Measurements from ENCODE around the gene SULT2A1. TPM values are rescaled to one million over a fixed set of nuclear protein-coding genes. Genes with fewer than 3 reads are reported as not detected.

SULT2A1 gene
- total and polyA plus RNA-seq, 7 experiments from 2014 or later = not detected

GRCh38 chr19:47854459-47854858, 31.7 kb downstream of the SULT2A1 start:
- ChIA-PET POLR2A (no interaction called here), CTCF (interaction anchor here (0.6 to 0.8 kb wide), 2 partner anchors 118 to 418 kb away, joined by 3 read pairs; no protein-coding TSS in a partner anchor)
- H3K4me3 Mint-ChIP-seq = peak overlapping the region in 1 of 10 donors; percentile 35
- H3K36me3 Mint-ChIP-seq = peaks cover 0 to 1% (median 0%) of the 10 kb centered on the region in 5 donors
- peaks cover 21 to 36% (median 22%) of the 10 kb centered on the region in 5 donors for H3K27me3 Mint-ChIP-seq
- H3K4me3 ChIP-seq (ENCODE audit: low read length) = no peak overlapping the region
- H3K36me3 ChIP-seq (ENCODE audit: control insufficient read depth in 2 of 3, insufficient read depth in 3 of 3, low read length in 3 of 3) = no peaks in the 10 kb centered on the region
- no peaks in the 10 kb centered on the region for H3K9me3 ChIP-seq (ENCODE audit: control insufficient read depth in 2 of 3, low read length in 3 of 3)
- peaks cover 5 to 26% (median 20%) of the 10 kb centered on the region in 7 donors for H3K4me1 Mint-ChIP-seq
- intact Hi-C loops (cut with micrococcal nuclease) = no loop called here
- H3K27me3 ChIP-seq (ENCODE audit: control insufficient read depth in 2 of 2, insufficient read depth in 2 of 2, low read length in 2 of 2) = no peaks in the 10 kb centered on the region
- no peak overlapping the region for H3K27ac ChIP-seq (ENCODE audit: low read depth, low read length)
- peaks cover 0 to 4% (median 0%) of the 10 kb centered on the region in 11 donors for H3K9me3 Mint-ChIP-seq
- DNase-seq (peak in 1 of 9 donors; percentile 4), ATAC-seq (no peak)
- no peak overlapping the region for H3K27ac Mint-ChIP-seq
- no peaks in the 10 kb centered on the region for H3K4me1 ChIP-seq (ENCODE audit: control insufficient read depth in 2 of 2, insufficient read depth in 2 of 2, low read length in 2 of 2)

DNA sequence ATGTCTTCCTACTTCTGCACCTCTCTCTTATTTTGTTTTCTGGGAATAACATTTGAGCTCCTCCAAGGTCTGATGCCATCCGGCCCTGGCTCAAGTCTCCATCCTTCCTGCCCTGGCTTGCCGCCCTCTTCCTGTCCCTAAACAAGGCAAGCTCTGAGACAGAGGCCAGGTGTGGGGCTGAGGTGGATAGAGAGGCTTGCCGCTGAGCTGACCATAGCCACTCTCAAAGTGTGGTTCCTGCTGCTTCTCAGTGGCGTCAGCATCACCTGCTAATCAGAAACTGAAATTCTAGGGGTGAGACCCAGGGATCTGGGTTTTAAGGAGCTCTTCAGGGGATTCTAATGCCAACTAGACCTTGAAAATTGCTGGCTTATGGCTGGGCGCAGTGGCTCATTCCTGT, 33.1 kb downstream of the SULT2A1 start:
- intact Hi-C loops (cut with micrococcal nuclease) = no loop called here
- Histone ChIP-seq H3K27ac (ENCODE audit: low read depth, low read length) (no peak overlapping the region), H3K27me3 (ENCODE audit: control insufficient read depth in 2 of 2, insufficient read depth in 2 of 2, low read length in 2 of 2) (peaks cover 5 to 6% of the 10 kb centered on the region in 2 donors), H3K4me1 (ENCODE audit: control insufficient read depth in 2 of 2, insufficient read depth in 2 of 2, low read length in 2 of 2) (no peaks in the 10 kb centered on the region), H3K9me3 (ENCODE audit: control insufficient read depth in 2 of 3, low read length in 3 of 3) (no peaks in the 10 kb centered on the region), H3K4me3 (ENCODE audit: low read length) (no peak overlapping the region), H3K36me3 (ENCODE audit: control insufficient read depth in 2 of 3, insufficient read depth in 3 of 3, low read length in 3 of 3) (no peaks in the 10 kb centered on the region)
- Mint-ChIP-seq H3K27ac (peak overlapping the region in 1 of 9 donors; percentile 42), H3K36me3 (peaks cover 0 to 2% (median 0%) of the 10 kb centered on the region in 5 donors), H3K4me1 (peaks cover 7 to 35% (median 28%) of the 10 kb centered on the region in 7 donors), H3K9me3 (peaks cover 0 to 5% (median 0%) of the 10 kb centered on the region in 11 donors), H3K27me3 (peaks cover 31 to 47% (median 34%) of the 10 kb centered on the region in 5 donors), H3K4me3 (no peak overlapping the region)
- DNase-seq = no peak
- CTCF ChIA-PET = interaction anchor here (0.7 kb wide), 1 partner anchor 16 kb away, joined by 3 read pairs; no protein-coding TSS in a partner anchor
- ATAC-seq = no peak
- POLR2A ChIA-PET = no interaction called here

DNA sequence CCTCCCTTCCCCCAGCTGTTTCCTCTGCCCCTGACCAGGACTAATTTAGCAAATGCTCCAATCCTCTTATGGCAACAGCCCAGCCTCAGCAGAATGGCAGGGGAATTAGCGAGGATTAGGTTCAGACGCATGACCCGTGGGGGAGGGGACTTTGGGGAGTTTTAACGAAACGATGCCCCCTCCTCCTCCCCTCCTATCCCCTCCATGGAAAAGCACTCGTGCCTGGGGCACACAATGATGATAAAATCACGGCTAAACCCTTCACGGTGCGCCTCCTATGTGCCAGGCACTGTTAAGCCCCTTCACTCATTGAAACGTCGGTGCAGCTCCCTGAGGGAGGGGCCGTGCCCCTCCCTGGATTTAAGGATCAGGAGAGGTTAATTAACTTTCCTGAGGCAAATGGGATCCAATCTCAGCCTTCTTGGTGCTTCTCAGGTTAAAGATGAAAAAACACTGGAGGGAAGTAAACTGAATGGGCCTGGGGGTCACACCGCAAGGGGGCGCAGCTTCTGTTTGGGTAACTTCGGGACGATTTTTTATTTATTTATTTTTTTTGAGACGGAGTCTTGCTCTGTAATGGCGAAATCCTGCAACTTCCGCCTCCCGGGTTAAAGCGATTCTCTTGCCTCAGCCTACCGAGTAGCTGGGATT, 37.2 kb downstream of the SULT2A1 start:
- Mint-ChIP-seq H3K36me3 (peaks cover 0 to 2% (median 0%) of the 10 kb centered on the region in 5 donors), H3K4me3 (peak overlapping the region in 6 of 10 donors; percentile 29 to 64 (median 46)), H3K27me3 (peaks cover 33 to 70% (median 49%) of the 10 kb centered on the region in 5 donors), H3K4me1 (peaks cover 7 to 22% (median 15%) of the 10 kb centered on the region in 7 donors), H3K9me3 (peaks cover 0 to 5% (median 0%) of the 10 kb centered on the region in 11 donors), H3K27ac (peak overlapping the region in 2 of 9 donors; percentile 9 to 13)
- no peaks in the 10 kb centered on the region for H3K9me3 ChIP-seq (ENCODE audit: control insufficient read depth in 2 of 3, low read length in 3 of 3)
- ChIA-PET CTCF (interaction anchor here (1.1 kb wide), 1 partner anchor 18 kb away, joined by 5 read pairs; no protein-coding TSS in a partner anchor), POLR2A (interaction anchor here (0.8 kb wide), 1 partner anchor 1850 kb away, joined by 6 read pairs; no protein-coding TSS in a partner anchor)
- no peak overlapping the region for H3K27ac ChIP-seq (ENCODE audit: low read depth, low read length)
- H3K4me1 ChIP-seq (ENCODE audit: control insufficient read depth in 2 of 2, insufficient read depth in 2 of 2, low read length in 2 of 2) = no peaks in the 10 kb centered on the region
- peaks cover 5 to 6% of the 10 kb centered on the region in 2 donors for H3K27me3 ChIP-seq (ENCODE audit: control insufficient read depth in 2 of 2, insufficient read depth in 2 of 2, low read length in 2 of 2)
- DNase-seq (peak in 5 of 9 donors; percentile 21 to 28 (median 27)), ATAC-seq (no peak)
- no peak overlapping the region for H3K4me3 ChIP-seq (ENCODE audit: low read length)
- intact Hi-C loops (cut with micrococcal nuclease) = no loop called here
- H3K36me3 ChIP-seq (ENCODE audit: control insufficient read depth in 2 of 3, insufficient read depth in 3 of 3, low read length in 3 of 3) = no peaks in the 10 kb centered on the region

DNA sequence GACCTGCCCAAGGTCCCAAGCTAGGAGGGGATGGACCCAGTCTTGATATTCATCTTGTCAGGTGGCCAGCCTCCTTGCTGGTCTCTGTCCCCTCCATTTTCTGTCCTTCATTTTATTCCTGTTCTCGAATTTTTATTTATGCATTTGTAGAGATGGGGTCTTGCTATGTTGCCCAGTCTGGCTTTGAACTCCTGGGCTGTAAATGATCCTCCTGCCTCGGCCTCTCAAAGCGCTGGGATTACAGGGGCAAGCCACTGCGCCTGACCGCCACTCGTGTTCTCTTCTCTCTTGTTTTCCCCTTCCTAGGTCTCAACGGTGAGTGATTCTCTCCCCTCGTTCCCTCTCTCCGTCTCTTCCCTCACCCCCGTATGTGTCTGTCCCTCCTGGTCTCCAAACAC, 37.7 kb downstream of the SULT2A1 start:
- Mint-ChIP-seq H3K4me3 (no peak overlapping the region), H3K27ac (no peak overlapping the region), H3K4me1 (peaks cover 7 to 17% (median 12%) of the 10 kb centered on the region in 7 donors), H3K27me3 (peaks cover 30 to 69% (median 49%) of the 10 kb centered on the region in 5 donors), H3K36me3 (peaks cover 0 to 2% (median 0%) of the 10 kb centered on the region in 5 donors), H3K9me3 (peaks cover 0 to 5% (median 0%) of the 10 kb centered on the region in 11 donors)
- H3K36me3 ChIP-seq (ENCODE audit: control insufficient read depth in 2 of 3, insufficient read depth in 3 of 3, low read length in 3 of 3) = no peaks in the 10 kb centered on the region
- no peak overlapping the region for H3K4me3 ChIP-seq (ENCODE audit: low read length)
- ChIA-PET POLR2A (no interaction called here), CTCF (interaction anchor here (1.0 kb wide), 1 partner anchor 80 kb away, joined by 3 read pairs; no protein-coding TSS in a partner anchor)
- H3K27me3 ChIP-seq (ENCODE audit: control insufficient read depth in 2 of 2, insufficient read depth in 2 of 2, low read length in 2 of 2) = peaks cover 5 to 6% of the 10 kb centered on the region in 2 donors
- DNase-seq (no peak), ATAC-seq (no peak)
- intact Hi-C loops (cut with micrococcal nuclease) = no loop called here
- H3K9me3 ChIP-seq (ENCODE audit: control insufficient read depth in 2 of 3, low read length in 3 of 3) = no peaks in the 10 kb centered on the region
- no peaks in the 10 kb centered on the region for H3K4me1 ChIP-seq (ENCODE audit: control insufficient read depth in 2 of 2, insufficient read depth in 2 of 2, low read length in 2 of 2)
- no peak overlapping the region for H3K27ac ChIP-seq (ENCODE audit: low read depth, low read length)

GRCh38 chr19:47842941-47843340, 43.2 kb downstream of the SULT2A1 start:
- Histone ChIP-seq H3K4me1 (ENCODE audit: control insufficient read depth in 2 of 2, insufficient read depth in 2 of 2, low read length in 2 of 2) (no peaks in the 10 kb centered on the region), H3K4me3 (ENCODE audit: low read length) (no peak overlapping the region), H3K27ac (ENCODE audit: low read depth, low read length) (no peak overlapping the region), H3K36me3 (ENCODE audit: control insufficient read depth in 2 of 3, insufficient read depth in 3 of 3, low read length in 3 of 3) (no peaks in the 10 kb centered on the region), H3K27me3 (ENCODE audit: control insufficient read depth in 2 of 2, insufficient read depth in 2 of 2, low read length in 2 of 2) (peaks cover 0 to 3% of the 10 kb centered on the region in 2 donors), H3K9me3 (ENCODE audit: control insufficient read depth in 2 of 3, low read length in 3 of 3) (no peaks in the 10 kb centered on the region)
- POLR2A ChIA-PET = interaction anchor here (0.6 kb wide), 1 partner anchor 1957 kb away, joined by 7 read pairs; the partner anchor contains the start of gene IRF2BP1
- no peak overlapping the region for H3K4me3 Mint-ChIP-seq
- no peaks in the 10 kb centered on the region for H3K36me3 Mint-ChIP-seq
- H3K27me3 Mint-ChIP-seq = peaks cover 4 to 43% (median 21%) of the 10 kb centered on the region in 5 donors
- CTCF ChIA-PET = no interaction called here
- H3K9me3 Mint-ChIP-seq = peaks cover 0 to 4% (median 0%) of the 10 kb centered on the region in 11 donors
- no peaks in the 10 kb centered on the region for H3K4me1 Mint-ChIP-seq
- no peak overlapping the region for H3K27ac Mint-ChIP-seq
- no peak for DNase-seq
- intact Hi-C loops (cut with micrococcal nuclease) = no loop called here
- ATAC-seq = no peak

DNA sequence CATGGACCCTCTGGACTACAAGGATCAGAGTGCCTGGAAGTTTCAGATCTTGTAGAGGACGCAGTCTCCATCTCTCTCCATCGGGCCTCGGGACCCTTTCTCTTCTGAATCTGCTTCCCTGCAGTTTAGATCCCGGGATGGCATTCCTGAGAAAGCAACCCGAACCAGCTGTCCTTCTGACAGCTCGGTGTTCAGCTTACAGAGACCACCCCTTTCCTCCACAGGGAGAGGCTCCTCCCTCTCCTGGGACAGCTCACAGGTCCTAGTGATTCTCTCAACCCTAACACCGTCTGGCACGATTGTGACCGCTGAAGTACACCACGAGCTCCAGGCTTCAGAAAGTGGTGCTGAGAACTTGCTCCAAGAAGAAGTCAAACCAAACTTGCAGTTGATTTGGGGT, 46.2 kb downstream of the SULT2A1 start:
- POLR2A ChIA-PET = no interaction called here
- Mint-ChIP-seq H3K4me3 (no peak overlapping the region), H3K36me3 (no peaks in the 10 kb centered on the region), H3K27ac (no peak overlapping the region), H3K27me3 (peaks cover 0 to 24% (median 15%) of the 10 kb centered on the region in 5 donors), H3K9me3 (peaks cover 0 to 2% (median 0%) of the 10 kb centered on the region in 11 donors), H3K4me1 (no peaks in the 10 kb centered on the region)
- CTCF ChIA-PET = interaction anchor here (0.7 to 1.0 kb wide), 3 partner anchors 25 to 1911 kb away, joined by 3 to 5 read pairs (median 3); no protein-coding TSS in a partner anchor
- DNase-seq (no peak), ATAC-seq (no peak)
- no peaks in the 10 kb centered on the region for H3K4me1 ChIP-seq (ENCODE audit: control insufficient read depth in 2 of 2, insufficient read depth in 2 of 2, low read length in 2 of 2)
- no peak overlapping the region for H3K27ac ChIP-seq (ENCODE audit: low read depth, low read length)
- intact Hi-C loops (cut with micrococcal nuclease) = no loop called here
- H3K9me3 ChIP-seq (ENCODE audit: control insufficient read depth in 2 of 3, low read length in 3 of 3) = no peaks in the 10 kb centered on the region
- H3K36me3 ChIP-seq (ENCODE audit: control insufficient read depth in 2 of 3, insufficient read depth in 3 of 3, low read length in 3 of 3) = no peaks in the 10 kb centered on the region
- peaks cover 0 to 3% of the 10 kb centered on the region in 2 donors for H3K27me3 ChIP-seq (ENCODE audit: control insufficient read depth in 2 of 2, insufficient read depth in 2 of 2, low read length in 2 of 2)
- no peak overlapping the region for H3K4me3 ChIP-seq (ENCODE audit: low read length)

Data from naive thymus-derived CD4-positive, alpha-beta T cell (primary cell).